PFSK-1 (cell line): Measurements from ENCODE around the gene SLC7A1. TPM values are rescaled to one million over a fixed set of nuclear protein-coding genes. Genes with fewer than 3 reads are reported as not detected.

Experiments used
- FOXP2 ChIP-seq: optimal IDR thresholded peaks from 2 replicates; pipeline ENCODE3; 2011; ENCODE audit warnings: borderline replicate concordance, control low read depth, inconsistent platforms; ENCODE audit not compliant: insufficient read depth; ENCODE audit errors: extremely low read length, extremely low read depth
- POLR2AphosphoS5 ChIP-seq: IDR thresholded peaks from 2 replicates; pipeline ENCODE4 v1.6.1; 2012; ENCODE audit warnings: low read depth, mild to moderate bottlenecking, control low read depth, low read length, moderate library complexity
- REST ChIP-seq, 2 experiments: IDR thresholded peaks; 2 replicates each; pipeline versions ENCODE4 v1.6.1 to v1.8.0; 2011 to 2012; ENCODE audit warnings: low read depth in 2 of 2, low read length in 2 of 2, control low read depth in 1 of 2, inconsistent platforms in 1 of 2, mild to moderate bottlenecking in 1 of 2, moderate library complexity in 1 of 2; ENCODE audit not compliant: insufficient read depth in 1 of 2
- SIN3A ChIP-seq: IDR thresholded peaks from 2 replicates; pipeline ENCODE4 v1.6.1; 2012; ENCODE audit warnings: mild to moderate bottlenecking, low read length, moderate library complexity, borderline replicate concordance; ENCODE audit not compliant: insufficient read depth
- TAF1 ChIP-seq: IDR thresholded peaks from 2 replicates; pipeline ENCODE4 v1.6.1; 2012; ENCODE audit warnings: low read length, control low read depth, borderline replicate concordance; ENCODE audit not compliant: insufficient read depth
- polyA plus RNA-seq: library from polyadenylated mRNA; unstranded; fragments of >200 nt; gene quantifications from one replicate; pipeline ENCODE4 v1.2.1, GENCODE V29; 2012; ENCODE audit warnings: low read depth, missing spikeins; ENCODE audit not compliant: insufficient read length

The SLC7A1 gene
- 81.6 TPM for polyA plus RNA-seq

- TF ChIP-seq FOXP2 (no peak), REST (IDR thresholded peaks at IDR 0.05; ENCODE audit: insufficient read depth in 1 of 2, low read depth in 2 of 2, low read length in 2 of 2) (no peak), SIN3A (no peak), TAF1 (no peak), POLR2AphosphoS5 (no peak)
Measured at GRCh38 chr13:29595380-29596063, at the start of gene SLC7A1. Gene SLC7A1, minus strand, starts transcription at chr13:29595688. Its CDS starts 59,500 bp downstream, at chr13:29536188.

GRCh38 chr13:29640665-29641064 lies 45.2 kb upstream of the SLC7A1 start:
- TF ChIP-seq REST (IDR thresholded peaks at IDR 0.05; ENCODE audit: insufficient read depth in 1 of 2, low read depth in 2 of 2, low read length in 2 of 2) (no peak), SIN3A (no peak), POLR2AphosphoS5 (no peak)

- no peak for TF ChIP-seq REST (IDR thresholded peaks at IDR 0.05; ENCODE audit: insufficient read depth in 1 of 2, low read depth in 2 of 2, low read length in 2 of 2)
- no peak for TF ChIP-seq TAF1
- no peak for TF ChIP-seq POLR2AphosphoS5
- TF ChIP-seq SIN3A: no peak
- no peak for TF ChIP-seq FOXP2
Measured at GRCh38 chr13:29624997-29625396, 29.5 kb upstream of the SLC7A1 start.

- TF ChIP-seq FOXP2: no peak
- no peak for TF ChIP-seq REST (IDR thresholded peaks at IDR 0.05; ENCODE audit: insufficient read depth in 1 of 2, low read depth in 2 of 2, low read length in 2 of 2)
- no peak for TF ChIP-seq POLR2AphosphoS5
- no peak for TF ChIP-seq SIN3A
- no peak for TF ChIP-seq TAF1
Measured at GRCh38 chr13:29621841-29622240, 26.4 kb upstream of the SLC7A1 start.

- TF ChIP-seq TAF1 (no peak), REST (IDR thresholded peaks at IDR 0.05; ENCODE audit: insufficient read depth in 1 of 2, low read depth in 2 of 2, low read length in 2 of 2) (no peak), SIN3A (no peak), FOXP2 (no peak)
Measured at GRCh38 chr13:29621051-29621800, 25.7 kb upstream of the SLC7A1 start.
